HG02678 (cell line): Measurements from ENCODE around the gene CEP57L1.

Source experiments
- ATAC-seq: cut with Tn5 transposase; IDR thresholded peaks from one replicate; pipeline ENCODE4 v1.9.1; 2021; ENCODE audit warnings: mild to moderate bottlenecking, moderate library complexity; ENCODE audit not compliant: unreplicated experiment

CEP57L1 gene

GRCh38 chr6:109095036-109095834 lies at the start of gene CEP57L1:
TSS of gene CEP57L1 (plus strand) at chr6:109095507. CDS start at chr6:109145222, 49,715 bp downstream.
- ATAC-seq, result peak; percentile 72

- ATAC-seq, result no peak
These were observed 47.1 kb upstream of the CEP57L1 start for GRCh38 chr6:109048176-109048575.

GRCh38 chr6:109048670-109049415 lies 46.5 kb upstream of the CEP57L1 start:
- ATAC-seq, result no peak

DNA sequence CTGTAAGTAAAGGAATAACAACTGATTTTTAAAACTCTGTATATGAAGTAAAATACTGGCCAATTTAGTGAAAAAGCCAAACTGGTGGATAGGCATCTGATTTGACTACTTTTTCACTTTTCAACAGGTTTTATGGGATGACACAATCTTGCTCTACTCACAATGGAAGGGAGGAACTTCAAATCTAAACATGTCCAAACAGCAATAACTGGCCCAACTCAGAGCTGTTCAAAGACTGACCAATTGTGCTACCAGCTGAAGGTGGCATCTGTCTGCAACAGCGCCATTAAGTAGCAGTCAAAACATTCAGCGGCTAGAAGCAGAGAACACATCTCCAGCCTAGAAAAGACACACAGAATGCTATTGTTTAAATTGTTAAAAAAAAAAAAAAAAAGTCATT lies 45.3 kb upstream of the CEP57L1 start:
- no peak for ATAC-seq

DNA sequence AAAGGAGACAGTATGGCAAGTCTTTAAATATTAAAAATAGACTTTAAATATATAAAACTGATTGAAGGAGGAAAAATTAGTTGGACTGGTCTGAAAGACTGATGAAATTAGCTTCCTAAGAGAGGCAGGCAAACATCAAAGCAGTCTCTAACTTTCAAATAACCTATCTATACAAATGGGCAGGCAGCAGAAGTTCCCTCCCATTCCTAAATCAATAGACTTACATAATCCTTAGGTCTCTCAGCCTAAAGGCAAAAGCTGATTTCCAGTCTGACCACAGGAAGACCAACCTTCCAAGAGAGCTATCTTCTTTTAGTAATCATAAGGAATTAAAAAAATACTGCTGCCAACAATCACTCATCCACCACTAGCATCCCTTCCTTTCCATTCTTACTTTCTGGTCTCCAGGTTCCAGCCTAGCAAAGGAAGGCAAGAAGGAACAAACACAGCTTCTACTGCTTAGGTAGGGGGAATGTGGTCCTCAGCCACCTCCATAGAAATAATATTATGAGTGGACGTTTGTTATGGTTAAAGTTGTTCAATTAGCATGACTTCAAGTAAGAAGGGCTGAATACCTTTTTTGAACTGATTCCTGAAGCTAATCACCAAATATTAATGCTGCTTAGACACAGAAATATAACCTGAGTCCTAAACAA lies 44.7 kb upstream of the CEP57L1 start:
- no peak for ATAC-seq

GRCh38 chr6:109051301-109052017 lies 43.8 kb upstream of the CEP57L1 start:
- ATAC-seq, result no peak

DNA sequence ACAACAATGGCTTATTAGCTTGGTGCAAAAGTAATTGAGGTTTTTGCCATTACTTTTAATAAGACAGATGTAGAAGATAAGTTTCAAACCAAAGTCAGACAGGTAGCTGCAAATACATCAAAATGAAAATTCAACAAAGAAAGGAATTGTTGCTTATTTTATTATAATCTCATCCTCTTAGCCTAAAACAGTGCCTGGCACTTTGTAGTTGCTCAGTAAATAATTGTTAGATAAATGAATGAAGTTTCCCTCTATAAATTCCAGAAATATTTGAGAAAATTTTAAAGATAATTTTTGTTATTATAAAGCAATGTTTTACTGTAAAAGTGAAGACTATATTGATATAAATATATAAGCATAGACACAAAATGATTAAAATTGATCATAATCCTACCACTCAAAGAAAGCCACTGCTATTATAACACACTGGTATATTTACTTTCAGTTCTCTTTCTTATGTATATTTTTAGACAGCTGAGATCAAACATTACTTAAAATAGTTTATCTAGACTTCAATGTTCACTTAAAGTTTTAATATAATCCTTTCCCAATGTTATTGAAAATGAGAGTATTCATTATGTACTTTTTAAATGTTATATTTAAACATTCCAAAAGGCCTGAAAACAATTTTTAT lies 43.2 kb upstream of the CEP57L1 start:
- peak; percentile 47 for ATAC-seq

- no peak for ATAC-seq
These were observed 42.5 kb upstream of the CEP57L1 start for GRCh38 chr6:109052852-109053251.

- no peak for ATAC-seq
These were observed 42.0 kb upstream of the CEP57L1 start for GRCh38 chr6:109053336-109053735.

DNA sequence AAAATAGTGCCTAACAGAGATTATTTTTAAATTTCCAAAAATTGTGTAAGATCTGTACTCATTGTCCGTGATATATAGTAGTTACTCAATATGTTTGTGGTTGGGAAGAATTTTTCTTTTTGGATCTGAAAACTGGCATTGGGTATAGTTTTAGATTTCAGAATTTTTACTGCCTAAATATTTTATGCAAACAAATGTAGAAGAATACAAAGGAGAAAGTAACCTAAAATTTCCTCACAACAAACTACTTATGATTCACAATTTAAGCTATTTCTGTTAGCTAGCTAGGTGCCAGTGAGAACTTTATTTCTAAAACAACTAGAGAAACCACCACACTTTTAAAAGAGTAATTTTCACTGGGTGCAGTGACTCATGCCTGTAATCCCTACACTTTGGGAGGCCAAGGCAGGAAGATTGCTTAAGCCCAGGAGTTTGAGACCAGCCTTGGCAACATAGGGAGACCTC lies 39.5 kb upstream of the CEP57L1 start:
- no peak for ATAC-seq

GRCh38 chr6:109056661-109057060 lies 38.6 kb upstream of the CEP57L1 start:
- no peak for ATAC-seq

DNA sequence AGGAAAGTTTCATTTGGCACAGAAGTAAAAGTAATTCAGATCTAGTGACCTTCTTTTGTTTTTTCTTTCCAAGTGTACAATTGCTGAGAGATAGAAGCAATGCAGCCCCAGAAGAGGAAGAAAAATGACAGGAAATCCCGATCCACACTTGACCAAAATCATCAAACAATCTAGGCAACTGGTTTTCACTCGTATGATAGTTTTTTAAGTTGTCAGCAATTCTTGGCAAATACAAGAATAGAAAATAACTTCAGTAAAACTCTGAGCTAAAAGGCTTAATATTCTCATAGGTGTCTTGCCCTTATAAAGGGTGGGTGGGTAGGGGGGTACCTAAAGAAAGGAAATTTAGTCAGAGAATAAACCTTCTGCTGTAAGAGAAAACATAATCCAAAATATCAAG lies 36.7 kb upstream of the CEP57L1 start:
- no peak for ATAC-seq

DNA sequence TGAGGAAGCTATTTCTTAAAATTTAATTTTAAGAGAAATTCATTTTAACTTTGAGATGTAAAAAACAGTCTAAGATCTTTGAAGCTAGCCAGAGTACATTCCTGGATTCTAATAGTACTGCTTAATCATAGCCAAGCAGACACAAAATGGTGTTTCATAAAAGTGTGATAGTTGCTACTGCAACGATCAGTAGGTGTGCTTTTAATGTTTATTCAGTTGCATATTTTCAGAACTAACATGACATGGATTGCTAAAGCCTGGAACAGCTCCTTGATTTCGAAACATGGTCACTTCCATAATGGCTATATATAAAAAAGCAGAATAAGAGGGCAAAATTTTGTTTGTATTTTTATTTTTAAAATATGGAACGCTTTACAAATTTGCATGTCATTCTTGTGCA lies 36.2 kb upstream of the CEP57L1 start:
- no peak for ATAC-seq

DNA sequence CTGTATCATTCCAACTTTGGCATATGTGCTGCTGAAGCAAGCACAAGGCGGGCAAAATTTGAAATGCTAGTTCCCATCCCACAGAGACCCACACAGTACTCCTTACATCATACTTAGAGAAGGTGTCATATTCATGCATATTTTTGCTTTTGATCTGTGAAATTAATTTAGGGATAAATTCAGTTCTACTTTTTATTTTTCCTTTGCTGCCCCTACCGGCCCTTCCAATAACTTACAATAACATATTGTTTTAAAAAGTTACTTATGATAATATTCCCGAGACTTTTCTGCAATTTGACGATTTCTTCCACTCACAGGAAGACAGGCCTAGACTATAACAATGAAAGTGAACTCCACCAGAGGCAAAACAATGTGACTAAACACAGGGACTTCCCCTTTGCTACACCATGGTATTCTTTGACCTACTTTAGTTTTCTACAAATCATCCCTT lies 35.7 kb upstream of the CEP57L1 start:
- no peak for ATAC-seq

GRCh38 chr6:109060571-109060970 lies 34.7 kb upstream of the CEP57L1 start:
- no peak for ATAC-seq

DNA sequence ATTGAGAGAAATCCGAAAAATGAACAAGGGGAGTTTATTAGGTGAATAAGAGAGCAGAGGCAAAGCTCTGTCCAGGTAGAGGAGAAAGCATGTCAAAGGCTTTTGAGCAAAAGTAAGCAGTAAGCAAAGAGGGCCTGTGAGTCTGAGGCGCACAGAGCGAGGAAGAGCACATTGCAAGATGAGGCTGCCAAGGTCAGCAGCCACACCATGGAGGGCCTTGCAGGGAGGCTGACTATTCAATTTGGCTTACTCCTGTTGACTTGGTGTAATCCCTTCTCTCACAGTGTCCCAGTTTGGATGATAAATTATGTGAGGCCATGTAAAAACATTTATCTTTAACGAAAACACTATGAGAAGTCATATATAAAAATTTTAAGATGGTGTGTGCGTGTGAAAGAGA lies 33.1 kb upstream of the CEP57L1 start:
- ATAC-seq, result no peak

DNA sequence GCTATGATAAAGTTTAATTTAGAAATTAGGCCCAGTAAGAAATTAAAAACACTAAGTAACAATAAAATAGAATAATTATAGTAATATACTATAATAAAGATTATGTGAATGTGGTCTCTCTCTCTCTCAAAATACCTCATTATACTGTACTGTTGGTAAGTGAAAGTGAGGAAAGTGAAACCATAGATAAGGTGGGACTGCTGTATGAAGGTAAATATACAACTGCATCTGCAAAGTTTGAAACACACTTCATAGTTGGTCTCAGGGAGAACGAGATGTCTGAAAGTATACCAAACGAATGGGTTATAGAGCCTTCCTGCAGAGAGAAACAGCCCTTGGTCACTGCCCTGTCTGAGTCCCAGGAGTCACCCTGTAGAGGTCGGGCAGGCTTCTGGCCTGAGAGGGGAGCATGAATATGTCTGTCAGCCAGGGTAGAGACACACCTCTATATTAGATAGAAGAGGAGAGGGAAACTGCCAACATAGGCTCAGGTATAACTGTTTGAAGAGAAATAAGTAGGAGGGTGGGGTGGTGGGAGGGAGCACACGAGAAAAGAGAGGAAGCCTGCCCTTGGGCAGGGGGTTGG lies 32.4 kb upstream of the CEP57L1 start:
- no peak for ATAC-seq

DNA sequence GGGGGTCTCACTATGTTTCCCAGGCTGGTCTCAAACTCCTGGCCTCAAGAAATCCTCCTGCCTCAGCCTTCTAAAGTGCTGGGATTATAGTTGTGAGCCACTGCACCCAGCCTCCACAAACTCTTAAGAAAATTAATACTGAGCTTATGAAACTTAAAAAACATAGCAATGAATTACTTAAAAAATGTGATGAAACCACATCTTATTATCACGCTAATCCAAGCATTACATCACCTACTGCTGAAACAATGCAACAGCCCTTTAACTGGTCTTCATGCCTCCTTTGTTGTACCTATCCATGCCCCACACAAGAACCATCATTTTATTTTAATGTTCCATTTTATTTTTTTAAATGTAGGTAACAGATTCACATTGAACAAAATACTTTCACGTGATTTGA lies 25.6 kb upstream of the CEP57L1 start:
- ATAC-seq, result no peak

- ATAC-seq, result no peak
These were observed 24.0 kb upstream of the CEP57L1 start for GRCh38 chr6:109071125-109071917.
